Lower leg skin (tissue), 3 donors: ENCODE data around the gene OR5B17.

Experiments
- CTCF ChIP-seq, 3 donors: fragments of 450-650 bp; IDR thresholded peaks; one replicate each; pipeline ENCODE4 v1.5.1; 2016; ENCODE audit warnings: antibody characterized with exemption in 3 of 3, mild to moderate bottlenecking in 3 of 3, moderate library complexity in 2 of 3
- POLR2A ChIP-seq, 2 donors: fragments of 450-650 bp; IDR thresholded peaks; one replicate each; pipeline ENCODE4 v1.6.1; 2016 to 2017; ENCODE audit warnings: antibody characterized with exemption in 2 of 2, mild to moderate bottlenecking in 1 of 2, moderate library complexity in 1 of 2

GRCh38 chr11:58318532-58318931 is 40.3 kb downstream of the OR5B17 start:
- no peak for TF ChIP-seq CTCF (IDR thresholded peaks at IDR 0.05)
- no peak for TF ChIP-seq POLR2A (IDR thresholded peaks at IDR 0.05)
